ENCODE measurements around the gene IFFO2.

Gene IFFO2

GRCh38 chr1:18981242-18981641 is 24.8 kb upstream of the IFFO2 start:
- Histone ChIP-seq H3K9ac (ENCODE audit: insufficient read length, low read depth) (no peak overlapping the region), H3K4me1 (ENCODE audit: insufficient read depth, insufficient read length) (peaks cover 4% of the 10 kb centered on the region), H3K4me3 (ENCODE audit: insufficient read length, low read depth) (no peak overlapping the region), H3K27me3 (ENCODE audit: insufficient read depth, insufficient read length) (no peaks in the 10 kb centered on the region), H3K36me3 (ENCODE audit: insufficient read depth, insufficient read length, low read length) (no peaks in the 10 kb centered on the region), H3K9me3 (ENCODE audit: insufficient read depth, low read length) (peaks cover 8% of the 10 kb centered on the region)
- no peak for DNase-seq (ENCODE audit: low read depth, low spot score)
- TF ChIP-seq ZNF274 (IDR thresholded peaks at IDR 0.05; ENCODE audit: low read depth, low read length) = no peak
- TF ChIP-seq YY1 (IDR thresholded peaks at IDR 0.05; ENCODE audit: insufficient read depth, insufficient read length) = no peak
- TF ChIP-seq SUZ12 (IDR thresholded peaks at IDR 0.05; ENCODE audit: extremely low read depth, insufficient read depth, insufficient read length) = no peak

- Histone ChIP-seq H3K4me1 (ENCODE audit: insufficient read depth, insufficient read length) (peaks cover 4% of the 10 kb centered on the region), H3K36me3 (ENCODE audit: insufficient read depth, insufficient read length, low read length) (no peaks in the 10 kb centered on the region), H3K27me3 (ENCODE audit: insufficient read depth, insufficient read length) (no peaks in the 10 kb centered on the region), H3K9me3 (ENCODE audit: insufficient read depth, low read length) (peaks cover 8% of the 10 kb centered on the region), H3K4me3 (ENCODE audit: insufficient read length, low read depth) (no peak overlapping the region), H3K9ac (ENCODE audit: insufficient read length, low read depth) (no peak overlapping the region)
- TF ChIP-seq YY1 (IDR thresholded peaks at IDR 0.05; ENCODE audit: insufficient read depth, insufficient read length) (no peak), SUZ12 (IDR thresholded peaks at IDR 0.05; ENCODE audit: extremely low read depth, insufficient read depth, insufficient read length) (no peak), ZNF274 (IDR thresholded peaks at IDR 0.05; ENCODE audit: low read depth, low read length) (no peak)
- DNase-seq (ENCODE audit: low read depth, low spot score) = no peak
Observed at GRCh38 chr1:18978706-18979105, 22.2 kb upstream of the IFFO2 start.

GRCh38 chr1:18977428-18977827 is 21.0 kb upstream of the IFFO2 start:
- no peak overlapping the region for H3K9ac ChIP-seq (ENCODE audit: insufficient read length, low read depth)
- no peak for DNase-seq (ENCODE audit: low read depth, low spot score)
- H3K27me3 ChIP-seq (ENCODE audit: insufficient read depth, insufficient read length) = no peaks in the 10 kb centered on the region
- H3K36me3 ChIP-seq (ENCODE audit: insufficient read depth, insufficient read length, low read length) = no peaks in the 10 kb centered on the region
- H3K4me3 ChIP-seq (ENCODE audit: insufficient read length, low read depth) = no peak overlapping the region
- H3K9me3 ChIP-seq (ENCODE audit: insufficient read depth, low read length) = peaks cover 8% of the 10 kb centered on the region
- peaks cover 4% of the 10 kb centered on the region for H3K4me1 ChIP-seq (ENCODE audit: insufficient read depth, insufficient read length)
- TF ChIP-seq SUZ12 (IDR thresholded peaks at IDR 0.05; ENCODE audit: extremely low read depth, insufficient read depth, insufficient read length) = no peak
- no peak for TF ChIP-seq ZNF274 (IDR thresholded peaks at IDR 0.05; ENCODE audit: low read depth, low read length)
- no peak for TF ChIP-seq YY1 (IDR thresholded peaks at IDR 0.05; ENCODE audit: insufficient read depth, insufficient read length)

- Histone ChIP-seq H3K27me3 (ENCODE audit: insufficient read depth, insufficient read length) (no peaks in the 10 kb centered on the region), H3K36me3 (ENCODE audit: insufficient read depth, insufficient read length, low read length) (no peaks in the 10 kb centered on the region), H3K9me3 (ENCODE audit: insufficient read depth, low read length) (peaks cover 6% of the 10 kb centered on the region), H3K4me3 (ENCODE audit: insufficient read length, low read depth) (no peak overlapping the region), H3K4me1 (ENCODE audit: insufficient read depth, insufficient read length) (peaks cover 4% of the 10 kb centered on the region), H3K9ac (ENCODE audit: insufficient read length, low read depth) (no peak overlapping the region)
- DNase-seq (ENCODE audit: low read depth, low spot score) = no peak
- TF ChIP-seq YY1 (IDR thresholded peaks at IDR 0.05; ENCODE audit: insufficient read depth, insufficient read length) (no peak), ZNF274 (IDR thresholded peaks at IDR 0.05; ENCODE audit: low read depth, low read length) (no peak), SUZ12 (IDR thresholded peaks at IDR 0.05; ENCODE audit: extremely low read depth, insufficient read depth, insufficient read length) (no peak)
Observed at GRCh38 chr1:18976096-18976495, 19.6 kb upstream of the IFFO2 start.

GRCh38 chr1:18974606-18975005 is 18.1 kb upstream of the IFFO2 start:
- H3K4me3 ChIP-seq (ENCODE audit: insufficient read length, low read depth) = no peak overlapping the region
- no peaks in the 10 kb centered on the region for H3K36me3 ChIP-seq (ENCODE audit: insufficient read depth, insufficient read length, low read length)
- TF ChIP-seq ZNF274 (IDR thresholded peaks at IDR 0.05; ENCODE audit: low read depth, low read length) (no peak), SUZ12 (IDR thresholded peaks at IDR 0.05; ENCODE audit: extremely low read depth, insufficient read depth, insufficient read length) (no peak), YY1 (IDR thresholded peaks at IDR 0.05; ENCODE audit: insufficient read depth, insufficient read length) (no peak)
- H3K4me1 ChIP-seq (ENCODE audit: insufficient read depth, insufficient read length) = peaks cover 4% of the 10 kb centered on the region
- H3K9me3 ChIP-seq (ENCODE audit: insufficient read depth, low read length) = no peaks in the 10 kb centered on the region
- no peak for DNase-seq (ENCODE audit: low read depth, low spot score)
- no peaks in the 10 kb centered on the region for H3K27me3 ChIP-seq (ENCODE audit: insufficient read depth, insufficient read length)
- H3K9ac ChIP-seq (ENCODE audit: insufficient read length, low read depth) = no peak overlapping the region

- H3K4me1 ChIP-seq (ENCODE audit: insufficient read depth, insufficient read length) = peaks cover 4% of the 10 kb centered on the region
- no peaks in the 10 kb centered on the region for H3K9me3 ChIP-seq (ENCODE audit: insufficient read depth, low read length)
- DNase-seq (ENCODE audit: low read depth, low spot score) = no peak
- no peak for TF ChIP-seq SUZ12 (IDR thresholded peaks at IDR 0.05; ENCODE audit: extremely low read depth, insufficient read depth, insufficient read length)
- no peak for TF ChIP-seq YY1 (IDR thresholded peaks at IDR 0.05; ENCODE audit: insufficient read depth, insufficient read length)
- TF ChIP-seq ZNF274 (IDR thresholded peaks at IDR 0.05; ENCODE audit: low read depth, low read length) = no peak
- H3K4me3 ChIP-seq (ENCODE audit: insufficient read length, low read depth) = no peak overlapping the region
- no peaks in the 10 kb centered on the region for H3K36me3 ChIP-seq (ENCODE audit: insufficient read depth, insufficient read length, low read length)
- no peak overlapping the region for H3K9ac ChIP-seq (ENCODE audit: insufficient read length, low read depth)
- H3K27me3 ChIP-seq (ENCODE audit: insufficient read depth, insufficient read length) = no peaks in the 10 kb centered on the region
Observed at GRCh38 chr1:18974005-18974404, 17.5 kb upstream of the IFFO2 start.

GRCh38 chr1:18973446-18973955 is 17.0 kb upstream of the IFFO2 start:
- DNase-seq (ENCODE audit: low read depth, low spot score) = no peak
- Histone ChIP-seq H3K4me3 (ENCODE audit: insufficient read length, low read depth) (no peak overlapping the region), H3K36me3 (ENCODE audit: insufficient read depth, insufficient read length, low read length) (no peaks in the 10 kb centered on the region), H3K9me3 (ENCODE audit: insufficient read depth, low read length) (no peaks in the 10 kb centered on the region), H3K9ac (ENCODE audit: insufficient read length, low read depth) (no peak overlapping the region), H3K27me3 (ENCODE audit: insufficient read depth, insufficient read length) (no peaks in the 10 kb centered on the region), H3K4me1 (ENCODE audit: insufficient read depth, insufficient read length) (peaks cover 1% of the 10 kb centered on the region)
- TF ChIP-seq YY1 (IDR thresholded peaks at IDR 0.05; ENCODE audit: insufficient read depth, insufficient read length) = no peak
- no peak for TF ChIP-seq SUZ12 (IDR thresholded peaks at IDR 0.05; ENCODE audit: extremely low read depth, insufficient read depth, insufficient read length)
- no peak for TF ChIP-seq ZNF274 (IDR thresholded peaks at IDR 0.05; ENCODE audit: low read depth, low read length)
